ENCODE data around the gene LRPAP1. TPM values are rescaled to one million over a fixed set of nuclear protein-coding genes. Genes with fewer than 3 reads are reported as not detected.

Gene LRPAP1
- total and polyA plus RNA-seq, 3 experiments from 2014 or later: 89.0 to 140 (median 94.9) TPM

GRCh38 chr4:3525532-3526430 lies 6.4 kb downstream of the LRPAP1 start:
- peaks cover 8% of the 10 kb centered on the region for H3K36me3 ChIP-seq (ENCODE audit: insufficient read depth, low read length)
- no peaks in the 10 kb centered on the region for H3K27me3 ChIP-seq (ENCODE audit: insufficient read depth, low read length, poor library complexity, severe bottlenecking)
- Mint-ChIP-seq H3K4me3 (peak overlapping the region in 1 of 7 donors; percentile 20), H3K36me3 (peaks cover 0 to 78% (median 0%) of the 10 kb centered on the region in 3 donors), H3K27ac (peak overlapping the region in 1 of 8 donors; percentile 32), H3K4me1 (peaks cover 20 to 45% (median 24%) of the 10 kb centered on the region in 3 donors), H3K27me3 (no peaks in the 10 kb centered on the region), H3K9me3 (no peaks in the 10 kb centered on the region)
- ChIA-PET POLR2A (no interaction called here), CTCF (no interaction called here)
- DNase-seq: peak in 1 of 5 donors; percentile 25
- no peaks in the 10 kb centered on the region for H3K9me3 ChIP-seq (ENCODE audit: low read length)
- H3K4me1 ChIP-seq (ENCODE audit: insufficient read depth, low read length): peaks cover 15% of the 10 kb centered on the region
- no peak overlapping the region for H3K27ac ChIP-seq (ENCODE audit: low read depth, low read length)
- H3K4me3 ChIP-seq (ENCODE audit: low read length): no peak overlapping the region

GRCh38 chr4:3524920-3525319 lies 7.3 kb downstream of the LRPAP1 start:
- Mint-ChIP-seq H3K27ac (no peak overlapping the region), H3K9me3 (no peaks in the 10 kb centered on the region), H3K27me3 (no peaks in the 10 kb centered on the region), H3K4me3 (no peak overlapping the region), H3K36me3 (peaks cover 0 to 82% (median 0%) of the 10 kb centered on the region in 3 donors), H3K4me1 (peaks cover 14 to 36% (median 19%) of the 10 kb centered on the region in 3 donors)
- Histone ChIP-seq H3K27ac (ENCODE audit: low read depth, low read length) (no peak overlapping the region), H3K27me3 (ENCODE audit: insufficient read depth, low read length, poor library complexity, severe bottlenecking) (no peaks in the 10 kb centered on the region), H3K36me3 (ENCODE audit: insufficient read depth, low read length) (peaks cover 15% of the 10 kb centered on the region), H3K4me3 (ENCODE audit: low read length) (no peak overlapping the region), H3K4me1 (ENCODE audit: insufficient read depth, low read length) (peaks cover 7% of the 10 kb centered on the region), H3K9me3 (ENCODE audit: low read length) (no peaks in the 10 kb centered on the region)
- peak in 1 of 5 donors; percentile 38 for DNase-seq
- ChIA-PET CTCF (no interaction called here), POLR2A (no interaction called here)

- no peaks in the 10 kb centered on the region for H3K9me3 Mint-ChIP-seq
- CTCF ChIA-PET: no interaction called here
- no peaks in the 10 kb centered on the region for H3K27me3 ChIP-seq (ENCODE audit: insufficient read depth, low read length, poor library complexity, severe bottlenecking)
- H3K27ac ChIP-seq (ENCODE audit: low read depth, low read length): no peak overlapping the region
- peaks cover 8 to 31% (median 13%) of the 10 kb centered on the region in 3 donors for H3K4me1 Mint-ChIP-seq
- H3K9me3 ChIP-seq (ENCODE audit: low read length): no peaks in the 10 kb centered on the region
- peaks cover 1% of the 10 kb centered on the region for H3K4me1 ChIP-seq (ENCODE audit: insufficient read depth, low read length)
- H3K4me3 ChIP-seq (ENCODE audit: low read length): no peak overlapping the region
- H3K36me3 ChIP-seq (ENCODE audit: insufficient read depth, low read length): peaks cover 21% of the 10 kb centered on the region
- no peak overlapping the region for H3K4me3 Mint-ChIP-seq
- H3K27ac Mint-ChIP-seq: peak overlapping the region in 1 of 8 donors; percentile 41
- POLR2A ChIA-PET: no interaction called here
- H3K36me3 Mint-ChIP-seq: peaks cover 0 to 82% (median 1%) of the 10 kb centered on the region in 3 donors
- H3K27me3 Mint-ChIP-seq: no peaks in the 10 kb centered on the region
- DNase-seq: peak in 1 of 5 donors; percentile 28
These were observed 7.9 kb downstream of the LRPAP1 start for GRCh38 chr4:3524349-3524748.

GRCh38 chr4:3523628-3524221 lies 8.5 kb downstream of the LRPAP1 start:
- H3K9me3 ChIP-seq (ENCODE audit: low read length): no peaks in the 10 kb centered on the region
- no peak overlapping the region for H3K27ac ChIP-seq (ENCODE audit: low read depth, low read length)
- Mint-ChIP-seq H3K9me3 (no peaks in the 10 kb centered on the region), H3K27me3 (no peaks in the 10 kb centered on the region), H3K4me1 (peaks cover 8 to 29% (median 13%) of the 10 kb centered on the region in 3 donors), H3K27ac (peak overlapping the region in 1 of 8 donors; percentile 33), H3K4me3 (no peak overlapping the region), H3K36me3 (peaks cover 0 to 85% (median 1%) of the 10 kb centered on the region in 3 donors)
- ChIA-PET POLR2A (no interaction called here), CTCF (no interaction called here)
- DNase-seq: peak in 1 of 5 donors; percentile 35
- H3K4me1 ChIP-seq (ENCODE audit: insufficient read depth, low read length): no peaks in the 10 kb centered on the region
- no peaks in the 10 kb centered on the region for H3K27me3 ChIP-seq (ENCODE audit: insufficient read depth, low read length, poor library complexity, severe bottlenecking)
- H3K36me3 ChIP-seq (ENCODE audit: insufficient read depth, low read length): peaks cover 22% of the 10 kb centered on the region
- H3K4me3 ChIP-seq (ENCODE audit: low read length): no peak overlapping the region

DNA sequence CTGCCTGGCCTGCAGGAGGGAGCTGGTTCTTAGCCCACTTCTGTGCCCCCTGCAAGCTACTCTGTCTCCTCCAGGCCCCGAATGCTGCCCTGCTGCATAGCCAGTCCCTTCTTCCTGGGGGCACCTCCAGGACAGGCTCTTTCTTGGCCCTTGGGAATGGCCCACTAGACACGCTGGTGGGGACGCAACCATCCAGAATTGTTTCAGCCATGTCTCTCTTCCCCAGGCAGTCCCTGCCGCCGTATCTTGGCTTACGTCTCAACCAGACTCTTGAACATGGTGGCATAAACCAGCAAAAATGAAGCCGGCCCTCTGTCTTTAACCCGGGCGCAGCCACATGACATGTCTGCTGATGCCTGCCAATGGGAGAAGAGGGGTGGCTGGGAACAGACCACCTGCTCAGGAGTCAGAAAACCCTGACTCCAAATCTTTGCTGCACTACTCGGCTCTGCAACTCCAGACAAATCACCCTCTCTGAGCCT lies 9.0 kb downstream of the LRPAP1 start:
- ChIA-PET CTCF (no interaction called here), POLR2A (no interaction called here)
- peaks cover 22% of the 10 kb centered on the region for H3K36me3 ChIP-seq (ENCODE audit: insufficient read depth, low read length)
- Mint-ChIP-seq H3K27me3 (no peaks in the 10 kb centered on the region), H3K36me3 (peaks cover 0 to 83% (median 1%) of the 10 kb centered on the region in 3 donors), H3K4me1 (peaks cover 7 to 26% (median 11%) of the 10 kb centered on the region in 3 donors), H3K4me3 (no peak overlapping the region), H3K9me3 (no peaks in the 10 kb centered on the region), H3K27ac (no peak overlapping the region)
- H3K4me3 ChIP-seq (ENCODE audit: low read length): no peak overlapping the region
- H3K27ac ChIP-seq (ENCODE audit: low read depth, low read length): no peak overlapping the region
- peak in 1 of 5 donors; percentile 37 for DNase-seq
- no peaks in the 10 kb centered on the region for H3K4me1 ChIP-seq (ENCODE audit: insufficient read depth, low read length)
- no peaks in the 10 kb centered on the region for H3K9me3 ChIP-seq (ENCODE audit: low read length)
- no peaks in the 10 kb centered on the region for H3K27me3 ChIP-seq (ENCODE audit: insufficient read depth, low read length, poor library complexity, severe bottlenecking)

- DNase-seq: peak in 1 of 5 donors; percentile 13
- Histone ChIP-seq H3K9me3 (ENCODE audit: low read length) (no peaks in the 10 kb centered on the region), H3K4me3 (ENCODE audit: low read length) (no peak overlapping the region), H3K27ac (ENCODE audit: low read depth, low read length) (no peak overlapping the region), H3K36me3 (ENCODE audit: insufficient read depth, low read length) (peaks cover 22% of the 10 kb centered on the region), H3K4me1 (ENCODE audit: insufficient read depth, low read length) (no peaks in the 10 kb centered on the region), H3K27me3 (ENCODE audit: insufficient read depth, low read length, poor library complexity, severe bottlenecking) (no peaks in the 10 kb centered on the region)
- ChIA-PET POLR2A (no interaction called here), CTCF (no interaction called here)
- Mint-ChIP-seq H3K9me3 (no peaks in the 10 kb centered on the region), H3K36me3 (peaks cover 0 to 83% (median 1%) of the 10 kb centered on the region in 3 donors), H3K27me3 (no peaks in the 10 kb centered on the region), H3K4me3 (no peak overlapping the region), H3K27ac (no peak overlapping the region), H3K4me1 (peaks cover 4 to 20% (median 7%) of the 10 kb centered on the region in 3 donors)
These were observed 9.6 kb downstream of the LRPAP1 start for GRCh38 chr4:3522651-3523050.

DNA sequence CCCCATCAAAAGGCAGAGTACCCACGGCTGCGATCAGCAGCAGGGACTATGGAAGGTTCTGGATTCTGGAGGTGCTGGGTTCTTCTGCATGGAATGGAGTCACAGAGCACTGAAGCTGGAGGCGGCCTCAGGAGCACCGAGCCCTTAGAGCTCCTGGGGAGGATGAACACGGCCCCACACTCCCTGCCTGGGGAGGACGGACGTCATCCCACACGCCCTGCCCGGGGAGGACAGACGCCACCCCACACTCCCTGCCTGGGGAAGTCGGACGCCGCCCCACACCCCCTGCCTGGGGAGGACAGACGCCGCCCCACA lies 9.9 kb downstream of the LRPAP1 start:
- CTCF ChIA-PET: no interaction called here
- no peaks in the 10 kb centered on the region for H3K9me3 Mint-ChIP-seq

More for the DNA sequence above, 9.9 kb downstream of the LRPAP1 start:
- H3K27me3 Mint-ChIP-seq: no peaks in the 10 kb centered on the region
- peaks cover 0 to 84% (median 1%) of the 10 kb centered on the region in 3 donors for H3K36me3 Mint-ChIP-seq
- Histone ChIP-seq H3K27ac (ENCODE audit: low read depth, low read length) (no peak overlapping the region), H3K36me3 (ENCODE audit: insufficient read depth, low read length) (peaks cover 22% of the 10 kb centered on the region), H3K9me3 (ENCODE audit: low read length) (no peaks in the 10 kb centered on the region), H3K4me3 (ENCODE audit: low read length) (no peak overlapping the region), H3K27me3 (ENCODE audit: insufficient read depth, low read length, poor library complexity, severe bottlenecking) (no peaks in the 10 kb centered on the region), H3K4me1 (ENCODE audit: insufficient read depth, low read length) (no peaks in the 10 kb centered on the region)
- no peak overlapping the region for H3K4me3 Mint-ChIP-seq
- POLR2A ChIA-PET: no interaction called here
- H3K4me1 Mint-ChIP-seq: peaks cover 4 to 17% (median 7%) of the 10 kb centered on the region in 3 donors
- peak in 1 of 5 donors; percentile 25 for DNase-seq
- no peak overlapping the region for H3K27ac Mint-ChIP-seq
